SIG-M5 (cell line): Measurements from ENCODE around the gene TSSK1B.
"Not testable (repeated sequence)": the region's sequence is repeated elsewhere in the genome, so short reads cannot be mapped to it uniquely, and the experiment has no call there.

Experiments used
- DNase-seq: peaks from one replicate; lab custom pipeline; 2025; lab: John Stamatoyannopoulos, UW

TSSK1B gene

DNA sequence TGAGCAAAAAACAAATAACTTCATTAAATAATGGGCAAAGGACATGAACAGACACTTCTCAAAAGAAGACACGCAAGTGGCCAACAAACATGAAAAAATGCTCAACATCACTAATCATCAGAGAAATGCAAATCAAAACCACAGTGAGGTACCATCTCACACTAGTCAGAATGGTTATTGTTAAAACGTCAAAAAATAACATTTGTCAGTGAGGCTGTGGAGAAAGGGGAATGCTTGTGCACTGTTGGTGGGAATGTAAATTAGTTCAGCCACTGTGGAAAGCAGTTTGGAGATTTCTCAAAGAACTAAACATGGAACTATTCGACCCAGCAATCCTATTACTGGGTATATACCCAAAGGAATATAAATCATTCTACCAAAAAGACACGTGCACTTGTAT, 36.8 kb downstream of the TSSK1B start:
- DNase-seq, result not testable (repeated sequence)

DNA sequence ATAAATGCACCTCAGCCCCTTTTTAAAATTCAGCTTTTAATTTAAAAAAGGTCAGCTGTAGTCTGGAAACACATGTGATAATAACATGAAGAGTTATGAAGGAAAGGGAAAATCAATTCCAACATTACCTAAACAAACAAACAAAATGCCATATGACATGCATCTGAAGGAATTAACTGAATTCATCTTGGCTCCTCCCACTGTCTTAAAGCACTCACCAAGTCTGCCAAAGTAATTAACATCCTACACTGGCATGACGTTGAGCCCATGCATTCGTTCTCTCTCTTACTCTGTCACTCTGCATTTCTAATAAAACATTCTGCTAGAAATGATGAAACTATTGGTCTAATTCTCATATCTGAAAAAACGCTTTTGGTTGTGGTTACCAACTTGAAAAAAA, 37.7 kb downstream of the TSSK1B start:
- DNase-seq, result no peak

DNA sequence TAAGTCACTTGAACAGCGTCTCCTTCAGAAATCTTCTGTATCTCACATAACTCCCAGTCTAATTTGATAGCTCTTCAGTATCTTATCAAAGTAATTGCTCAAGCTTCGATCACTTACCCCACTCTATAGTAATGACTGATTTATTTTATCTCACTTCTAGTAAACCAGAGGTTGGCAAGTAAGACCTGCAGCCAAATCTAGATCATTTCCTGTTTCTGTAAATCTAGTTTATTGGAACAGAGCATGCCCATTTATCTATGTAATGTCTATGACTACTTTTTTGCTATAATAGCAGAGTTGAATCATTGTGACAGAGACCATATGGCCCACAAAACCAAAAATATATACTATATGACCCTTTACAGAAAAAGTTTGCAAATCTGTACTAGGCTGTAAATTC, 40.1 kb downstream of the TSSK1B start:
- DNase-seq, result no peak

GRCh38 chr5:113390224-113390623, 44.6 kb downstream of the TSSK1B start:
- DNase-seq, result no peak

DNA sequence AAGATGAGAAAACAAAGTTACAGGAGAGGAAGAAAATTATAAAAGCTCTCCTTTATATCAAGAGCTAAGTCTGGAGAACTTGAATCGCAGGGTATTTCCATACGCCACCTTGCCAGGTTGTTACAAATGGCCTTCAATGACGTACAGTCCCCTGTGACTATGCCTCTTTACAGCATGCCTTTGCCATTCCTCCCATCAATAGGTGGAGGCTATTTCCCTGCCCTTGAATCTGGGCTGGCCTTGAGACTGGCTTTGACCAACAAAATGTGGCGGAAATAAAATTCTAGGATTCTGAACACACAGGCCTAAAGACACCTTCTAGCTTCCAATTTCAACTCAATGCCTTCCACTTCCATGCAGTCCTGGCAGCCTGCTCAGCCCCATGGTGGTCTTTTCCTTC, 45.7 kb downstream of the TSSK1B start:
- no peak for DNase-seq

DNA sequence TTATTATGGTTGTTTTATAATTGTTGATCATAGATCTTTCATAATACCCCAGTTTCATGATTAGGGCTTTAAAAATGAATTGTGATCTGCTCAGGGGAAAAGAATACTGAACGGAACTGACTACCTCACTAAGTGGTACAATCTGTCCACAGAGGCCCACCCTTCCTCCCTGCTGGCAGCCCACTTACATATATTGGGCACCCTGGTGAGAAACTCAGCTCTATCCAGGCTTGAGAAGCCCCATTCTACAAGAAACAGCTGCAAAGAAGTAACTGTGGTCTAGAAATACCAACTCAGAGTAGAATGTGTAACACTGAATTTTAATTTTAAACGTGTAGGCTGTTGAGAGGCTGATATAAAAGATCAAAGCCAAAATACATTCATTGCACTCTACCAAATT, 46.9 kb downstream of the TSSK1B start:
- no peak for DNase-seq

DNA sequence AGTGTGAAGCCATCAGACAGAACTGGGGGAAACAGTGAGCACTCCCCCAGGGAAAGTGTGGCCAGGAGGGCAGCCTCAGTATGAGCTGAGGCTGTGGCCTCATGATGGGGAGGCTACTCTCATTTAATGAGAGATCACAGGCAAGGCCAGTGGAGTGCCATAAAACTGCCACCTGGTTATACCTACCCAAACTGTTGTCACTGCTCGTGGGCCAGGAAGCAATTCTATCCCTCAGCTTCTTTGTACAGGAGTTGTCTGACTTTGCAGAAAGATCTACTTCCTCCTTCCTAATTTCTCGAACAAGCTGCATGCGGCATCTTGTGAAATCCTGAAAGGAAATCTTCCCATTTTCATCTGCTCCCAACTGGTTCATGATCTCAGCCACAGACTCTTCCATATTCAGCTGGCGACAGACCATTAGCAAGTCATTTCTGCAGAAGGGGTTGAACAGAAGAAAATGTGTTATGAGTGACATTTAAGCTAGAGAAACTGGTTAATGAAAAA, 50.0 kb downstream of the TSSK1B start:
- DNase-seq, result no peak

DNA sequence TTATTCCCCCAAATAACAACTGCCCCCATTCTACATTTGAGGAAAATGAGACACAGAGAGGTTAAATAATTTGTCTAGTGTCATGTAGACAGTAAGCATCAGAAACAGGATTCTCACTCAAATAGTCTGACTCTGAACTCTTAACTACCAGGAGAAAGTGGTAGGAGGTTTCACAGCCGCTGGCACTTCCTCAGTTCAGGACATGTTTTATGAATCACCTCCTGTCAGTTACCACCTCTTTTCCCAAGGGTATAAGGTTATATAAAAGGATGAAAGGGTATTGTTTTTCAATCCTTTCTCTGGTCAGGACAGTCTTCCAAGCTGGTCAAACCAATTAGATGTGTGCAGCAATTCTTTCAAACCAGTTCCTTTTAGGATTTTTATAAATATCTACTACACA, 52.1 kb downstream of the TSSK1B start:
- no peak for DNase-seq
